IMR-90 (cell line): ENCODE data around the gene F10. TPM values are rescaled to one million over a fixed set of nuclear protein-coding genes. Genes with fewer than 3 reads are reported as not detected.

Experiments
- ATAC-seq: fragments of 200-7000 bp; cut with Tn5 transposase; 2 replicates; pipeline ENCODE4 v1.9.1; 2020; ENCODE audit warnings: low read depth, mild to moderate bottlenecking, moderate library complexity
- BruUV-seq: library from RNA; stranded (reverse); fragments of 400-500 nt; replicated peaks from 2 replicates; lab custom pipeline; 2021; lab: Mats Ljungman, UMichigan
- CTCF ChIA-PET: fragments of 300-600 bp; formaldehyde crosslinking; extraction: SDS; loops from one replicate; lab custom pipeline; 2021; ENCODE audit warnings: antibody characterized with exemption; lab: Yijun Ruan, JAX
- POLR2A ChIA-PET: fragments of 300-600 bp; sonication (Branson Sonifier 250); formaldehyde crosslinking; loops from one replicate; lab custom pipeline; 2022; ENCODE audit warnings: antibody characterized with exemption; ENCODE audit not compliant: unreplicated experiment; lab: Charles Lee
- DNase-seq: peaks from one replicate; pipeline ENCODE4 v3.0.0; 2013
- H2AFZ ChIP-seq: replicated peaks from 2 replicates; pipeline ENCODE3; 2013; ENCODE audit warnings: low read length, mild to moderate bottlenecking; ENCODE audit not compliant: poor library complexity
- H2AK5ac ChIP-seq: 2 replicates; pipeline ENCODE4 v1.6.1; 2013; ENCODE audit warnings: low read depth, low read length, inconsistent platforms
- H2AK9ac ChIP-seq: replicated peaks from 2 replicates; pipeline ENCODE3; 2013; ENCODE audit warnings: mild to moderate bottlenecking, low read depth, low read length, moderate library complexity; ENCODE audit not compliant: poor library complexity
- H2BK120ac ChIP-seq: 2 replicates; pipeline ENCODE4 v1.6.1; 2013; ENCODE audit warnings: low read depth, low read length, inconsistent platforms
- H2BK15ac ChIP-seq: 3 replicates; pipeline ENCODE4 v1.6.1; 2013; ENCODE audit warnings: low read depth, low read length, inconsistent platforms
- H2BK20ac ChIP-seq: 2 replicates; pipeline ENCODE4 v1.6.1; 2013; ENCODE audit warnings: low read depth, mild to moderate bottlenecking, inconsistent platforms, low read length, moderate library complexity
- H2BK5ac ChIP-seq: 2 replicates; pipeline ENCODE4 v1.6.1; 2013; ENCODE audit warnings: mild to moderate bottlenecking, low read depth, low read length, inconsistent platforms; ENCODE audit not compliant: poor library complexity, severe bottlenecking
- H3K14ac ChIP-seq: replicated peaks from 2 replicates; pipeline ENCODE4 v1.6.1; 2013; ENCODE audit warnings: low read depth, low read length, inconsistent platforms
- H3K18ac ChIP-seq: 2 replicates; pipeline ENCODE4 v1.6.1; 2013; ENCODE audit warnings: low read depth, low read length, control low read depth
- H3K23ac ChIP-seq: 2 replicates; pipeline ENCODE4 v1.6.1; 2013; ENCODE audit warnings: low read depth, low read length, inconsistent platforms
- H3K27ac ChIP-seq: 2 replicates; pipeline ENCODE4 v1.5.1; 2013; ENCODE audit warnings: mild to moderate bottlenecking, control low read depth, low read length; ENCODE audit not compliant: insufficient read depth
- H3K27me3 ChIP-seq: 2 replicates; pipeline ENCODE4 v1.6.1; 2013; ENCODE audit warnings: low read length; ENCODE audit not compliant: control insufficient read depth, insufficient read depth
- H3K36me3 ChIP-seq: 2 replicates; pipeline ENCODE4 v1.6.1; 2013; ENCODE audit warnings: low read length, mixed read lengths; ENCODE audit not compliant: control insufficient read depth, insufficient read depth
- H3K4ac ChIP-seq: 2 replicates; pipeline ENCODE4 v1.6.1; 2013; ENCODE audit warnings: low read depth, low read length, inconsistent platforms
- H3K4me1 ChIP-seq: 2 replicates; pipeline ENCODE4 v1.6.1; 2013; ENCODE audit warnings: low read length, mixed read lengths; ENCODE audit not compliant: control insufficient read depth, insufficient read depth
- H3K4me2 ChIP-seq: 2 replicates; pipeline ENCODE4 v1.6.1; 2013; ENCODE audit warnings: low read depth, mild to moderate bottlenecking, control low read depth, low read length, moderate library complexity
- H3K4me3 ChIP-seq: 2 replicates; pipeline ENCODE4 v1.5.1; 2013; ENCODE audit warnings: low read depth, mild to moderate bottlenecking, control low read depth, low read length, moderate library complexity; ENCODE audit not compliant: insufficient read depth
- H3K56ac ChIP-seq: 2 replicates; pipeline ENCODE4 v1.6.1; 2013; ENCODE audit warnings: low read length, inconsistent platforms; ENCODE audit not compliant: insufficient read depth; ENCODE audit errors: extremely low read depth
- H3K79me1 ChIP-seq, 2 experiments: 2 replicates each; pipeline ENCODE4 v1.6.1; 2013; ENCODE audit warnings: low read length in 2 of 2, inconsistent platforms in 1 of 2, low read depth in 1 of 2
- H3K9ac ChIP-seq: 2 replicates; pipeline ENCODE4 v1.6.1; 2013; ENCODE audit warnings: low read depth, low read length, control low read depth
- H3K9me1 ChIP-seq: 2 replicates; pipeline ENCODE4 v1.6.1; 2013; ENCODE audit warnings: low read length, inconsistent platforms; ENCODE audit not compliant: insufficient read depth
- H3K9me3 ChIP-seq: 2 replicates; pipeline ENCODE4 v1.6.1; 2013; ENCODE audit warnings: low read length; ENCODE audit not compliant: control insufficient read depth, insufficient read depth
- H4K20me1 ChIP-seq: 2 replicates; pipeline ENCODE4 v1.6.1; 2013; ENCODE audit warnings: low read length, inconsistent platforms; ENCODE audit not compliant: insufficient read depth
- H4K5ac ChIP-seq: 2 replicates; pipeline ENCODE4 v1.6.1; 2013; ENCODE audit warnings: mild to moderate bottlenecking, low read depth, low read length, control low read depth
- H4K8ac ChIP-seq, 2 experiments: 2 replicates each; pipeline ENCODE4 v1.6.1; 2013; ENCODE audit warnings: low read depth in 2 of 2, low read length in 2 of 2, control low read depth in 1 of 2, inconsistent platforms in 1 of 2
- H4K91ac ChIP-seq: 2 replicates; pipeline ENCODE4 v1.6.1; 2013; ENCODE audit warnings: low read depth, low read length, inconsistent platforms; ENCODE audit not compliant: insufficient read depth
- BHLHE40 ChIP-seq: fragments of 150-350 bp; IDR thresholded peaks from 2 replicates; pipeline ENCODE4 v1.6.1; 2016; ENCODE audit warnings: mild to moderate bottlenecking, low read depth, low read length
- CEBPB ChIP-seq: IDR thresholded peaks from 2 replicates; pipeline ENCODE4 v1.6.1; 2012; ENCODE audit warnings: low read depth, low read length, improper control_type of control experiment
- CHD1 ChIP-seq: IDR thresholded peaks from 2 replicates; pipeline ENCODE4 v1.6.1; 2012; ENCODE audit warnings: low read depth, low read length, improper control_type of control experiment
- CTCF ChIP-seq: conservative IDR thresholded peaks from 2 replicates; pipeline ENCODE4 v1.5.1; 2012; ENCODE audit warnings: mild to moderate bottlenecking, low read depth, low read length, improper control_type of control experiment
- ELK1 ChIP-seq: fragments of 150-350 bp; IDR thresholded peaks from 2 replicates; pipeline ENCODE4 v1.6.1; 2016; ENCODE audit warnings: low read depth, mild to moderate bottlenecking, low read length, moderate library complexity, borderline replicate concordance
- FOS ChIP-seq: fragments of 150-350 bp; IDR thresholded peaks from 2 replicates; pipeline ENCODE4 v1.6.1; 2016; ENCODE audit warnings: low read depth, low read length
- MAFK ChIP-seq: IDR thresholded peaks from 2 replicates; pipeline ENCODE4 v1.6.1; 2012; ENCODE audit warnings: low read depth, low read length, improper control_type of control experiment
- MAZ ChIP-seq: IDR thresholded peaks from 2 replicates; pipeline ENCODE4 v1.6.1; 2012; ENCODE audit warnings: low read depth, mild to moderate bottlenecking, low read length, improper control_type of control experiment, moderate library complexity, borderline replicate concordance
- MXI1 ChIP-seq: IDR thresholded peaks from 2 replicates; pipeline ENCODE4 v1.6.1; 2012; ENCODE audit warnings: low read depth, mild to moderate bottlenecking, low read length, moderate library complexity, borderline replicate concordance
- NFE2L2 ChIP-seq: fragments of 150-350 bp; IDR thresholded peaks from 2 replicates; pipeline ENCODE4 v1.6.1; 2016; ENCODE audit warnings: low read depth, mild to moderate bottlenecking, low read length
- POLR2A ChIP-seq: IDR thresholded peaks from 2 replicates; pipeline ENCODE4 v1.6.1; 2012; ENCODE audit warnings: mild to moderate bottlenecking, low read depth, low read length
- RAD21 ChIP-seq: IDR thresholded peaks from 2 replicates; pipeline ENCODE4 v1.6.1; 2012; ENCODE audit warnings: low read length, improper control_type of control experiment
- RCOR1 ChIP-seq: IDR thresholded peaks from 2 replicates; pipeline ENCODE4 v1.6.1; 2012; ENCODE audit warnings: mild to moderate bottlenecking, low read length, improper control_type of control experiment; ENCODE audit not compliant: insufficient replicate concordance
- RFX5 ChIP-seq: IDR thresholded peaks from 2 replicates; pipeline ENCODE4 v1.8.0; 2012; ENCODE audit warnings: low read depth, mild to moderate bottlenecking, low read length, moderate library complexity
- SMC3 ChIP-seq: fragments of 150-350 bp; IDR thresholded peaks from 2 replicates; pipeline ENCODE4 v1.6.1; 2016; ENCODE audit warnings: low read depth, mild to moderate bottlenecking, antibody characterized with exemption, low read length, moderate library complexity
- USF2 ChIP-seq: fragments of 150-350 bp; IDR thresholded peaks from 2 replicates; pipeline ENCODE4 v1.6.1; 2017; ENCODE audit warnings: mild to moderate bottlenecking, antibody characterized with exemption, low read length, low read depth
- WGBS, 2 experiments: methylation state at CpG; one replicate each; pipeline versions ENCODE4 v1.1.5 to v1.1.7; 2013; ENCODE audit warnings: missing lambda C conversion rate in 2 of 2; ENCODE audit not compliant: insufficient read length in 1 of 2; ENCODE audit errors: extremely low coverage in 2 of 2; 5-methylcytosine and 5-hydroxymethylcytosine counted together
- dilution Hi-C: fragments of 300-500 bp; cut with HindIII; formaldehyde crosslinking; loops from one replicate; pipeline ENCODE4 v1.14.3; 2018; ENCODE audit warnings: low sequenced_read_pairs; ENCODE audit not compliant: unreplicated experiment
- in situ Hi-C: fragments of 300-500 bp; cut with MboI; formaldehyde crosslinking; loops from 3 replicates; pipeline ENCODE4 v1.14.3; 2019; ENCODE audit warnings: low sequenced_read_pairs, inconsistent platforms, mixed read lengths
- intact Hi-C: fragments of 100-400 bp; cut with micrococcal nuclease; formaldehyde crosslinking; loops from 2 replicates; pipeline ENCODE4 v1.10.0; 2022
- polyA plus RNA-seq, 3 experiments: library from polyadenylated mRNA; depleted of rRNA; stranded (reverse); fragments of >200 nt; gene quantifications; 2 replicates each; pipeline ENCODE4 v1.2.3, GENCODE V29; 2012; ENCODE audit warnings: low replicate concordance in 1 of 3
- total RNA-seq: library from RNA; depleted of rRNA; stranded (reverse); fragments of >200 nt; gene quantifications from 2 replicates; pipeline ENCODE4 v1.2.3, GENCODE V29; 2012

F10 gene
- total and polyA plus RNA-seq, 2 of the 4 experiments (the other 2 are of a cell fraction), result 9.1 to 19.5 TPM

GRCh38 chr13:113088691-113089020, 33.9 kb upstream of the F10 start:
- no peak overlapping the region for H3K56ac ChIP-seq
- H2AK5ac ChIP-seq, result no peak overlapping the region
- H2BK20ac ChIP-seq, result no peak overlapping the region
- H3K27me3 ChIP-seq, result peaks cover 52% of the 10 kb centered on the region
- H2AFZ ChIP-seq, result no peak overlapping the region
- ATAC-seq (no peak), DNase-seq (no peak)
- H2BK120ac ChIP-seq, result no peak overlapping the region
- no peak overlapping the region for H3K4ac ChIP-seq
- no peak overlapping the region for H2BK15ac ChIP-seq
- H2AK9ac ChIP-seq, result peak overlapping the region; percentile 33
- H4K20me1 ChIP-seq, result no peaks in the 10 kb centered on the region
- WGBS, 2 experiments, result 67% methylated on average over 10 of the region's 17 CpGs; no CpG with 5 or more reads in 1 of the 2 experiments
- H3K14ac ChIP-seq, result no peak overlapping the region
- H3K79me1 ChIP-seq, result no peaks in the 10 kb centered on the region
- H3K4me2 ChIP-seq, result no peak overlapping the region
- CTCF ChIA-PET, result no interaction called here
- no peak for TF ChIP-seq RFX5
- TF ChIP-seq MXI1, result no peak
- TF ChIP-seq BHLHE40, result no peak
- TF ChIP-seq POLR2A, result no peak
- TF ChIP-seq NFE2L2, result no peak
- no peak for TF ChIP-seq USF2
- no peak for TF ChIP-seq RAD21
- no peak for TF ChIP-seq FOS
- TF ChIP-seq CTCF, result no peak
- TF ChIP-seq MAZ, result no peak
- no peak for TF ChIP-seq RCOR1
- no peak for TF ChIP-seq CEBPB
- TF ChIP-seq ELK1, result no peak
- TF ChIP-seq SMC3, result no peak
- TF ChIP-seq MAFK, result no peak
- no peak for TF ChIP-seq CHD1
- H3K23ac ChIP-seq, result no peak overlapping the region
- H4K91ac ChIP-seq, result no peak overlapping the region
- in situ Hi-C loops, result no loop called here
- POLR2A ChIA-PET, result interaction anchor here (0.6 kb wide), 1 partner anchor 172 kb away, joined by 18 read pairs; no protein-coding TSS in a partner anchor
- H3K9ac ChIP-seq, result no peak overlapping the region
- H4K8ac ChIP-seq, result no peak overlapping the region
- no peak overlapping the region for H2BK5ac ChIP-seq
- no peaks in the 10 kb centered on the region for H3K4me1 ChIP-seq
- BruUV-seq, result no TSS peak
- H3K36me3 ChIP-seq, result no peaks in the 10 kb centered on the region
- H3K4me3 ChIP-seq, result no peak overlapping the region
- no peak overlapping the region for H3K27ac ChIP-seq
- dilution Hi-C loops, result no loop called here
- no peak overlapping the region for H4K5ac ChIP-seq
- H3K9me3 ChIP-seq, result no peaks in the 10 kb centered on the region; the same call in 1 of the 2 replicates
- no peak overlapping the region for H3K18ac ChIP-seq
- H3K9me1 ChIP-seq, result no peaks in the 10 kb centered on the region
- intact Hi-C loops, result no loop called here
